Gastrocnemius medialis (tissue), 4 donors: Measurements from ENCODE around the gene PRKN. TPM values are rescaled to one million over a fixed set of nuclear protein-coding genes. Genes with fewer than 3 reads are reported as not detected.

Source experiments
- ATAC-seq, 2 donors: fragments of 150-250 bp; one replicate each; pipeline ENCODE4 v1.9.1; 2016
- DNase-seq, 2 donors: peaks; one replicate each; pipeline ENCODE4 v3.0.0-alpha.2; 2019
- H3K27ac ChIP-seq, 4 donors: fragments of 200-600 bp; sonication (generic); 1 replicate in 1 of 4; 2 replicates in 3 of 4; pipeline ENCODE4 v1.5.1; 2016 to 2018; ENCODE audit warnings: mild to moderate bottlenecking in 2 of 4, moderate library complexity in 1 of 4
- H3K27me3 ChIP-seq, 3 donors: fragments of 200-600 bp; sonication (generic) in 2 of 3; 1 replicate in 1 of 3; 2 replicates in 2 of 3; pipeline versions ENCODE4 v1.5.1 to v1.6.0; 2016 to 2019; ENCODE audit warnings: mild to moderate bottlenecking in 1 of 3, moderate library complexity in 1 of 3
- H3K36me3 ChIP-seq, 2 donors: fragments of 200-600 bp; sonication (generic) in 1 of 2; one replicate each; pipeline ENCODE4 v1.5.1; 2017 to 2018
- H3K4me1 ChIP-seq, 2 donors: fragments of 200-600 bp; sonication (generic) in 1 of 2; one replicate each; pipeline ENCODE4 v1.5.1; 2016 to 2017; ENCODE audit warnings: mild to moderate bottlenecking in 2 of 2
- H3K4me3 ChIP-seq, 4 donors: fragments of 200-600 bp; sonication (generic) in 3 of 4; 1 replicate in 1 of 4; 2 replicates in 3 of 4; pipeline ENCODE4 v1.5.1; 2016 to 2019; ENCODE audit warnings: mild to moderate bottlenecking in 2 of 4
- H3K9me3 ChIP-seq, 3 donors: fragments of 200-600 bp; sonication (generic) in 2 of 3; 1 replicate in 1 of 3; 2 replicates in 2 of 3; pipeline ENCODE4 v1.5.1; 2016 to 2019
- POLR2A ChIP-seq, 2 donors: fragments of 450-650 bp; IDR thresholded peaks; one replicate each; pipeline ENCODE4 v1.6.1; 2017; ENCODE audit warnings: antibody characterized with exemption in 2 of 2, mild to moderate bottlenecking in 2 of 2, moderate library complexity in 2 of 2
- in situ Hi-C, 4 donors: fragments of 200-750 bp; cut with MboI; loops; one replicate each; pipeline versions ENCODE4 v1.15.0 to v1.8.0; 2017; ENCODE audit warnings: low sequenced_read_pairs in 4 of 4
- intact Hi-C: fragments of 100-400 bp; cut with DNase I; formaldehyde crosslinking; loops from one replicate; pipeline ENCODE4 v1.15.1; 2023; ENCODE audit warnings: low total_unique reads
- total RNA-seq, 4 donors: library from RNA; depleted of rRNA; stranded (reverse); fragments of >200 nt; gene quantifications; one replicate each; pipeline versions ENCODE4 v1.1.0 to v1.2.3, GENCODE V29; 2016
- TF ChIP-seq, protein P1 (sequence below), 5 experiments: fragments of 450-650 bp in 3 of 5; fragments of 200-600 bp in 2 of 5; sonication (generic) in 2 of 5; IDR thresholded peaks in 4 of 5; conservative IDR thresholded peaks in 1 of 5; 1 replicate in 4 of 5; 2 replicates in 1 of 5; pipeline ENCODE4 v1.5.1; 2016 to 2019; ENCODE audit warnings: antibody characterized with exemption in 5 of 5, mild to moderate bottlenecking in 3 of 5, moderate library complexity in 3 of 5

The PRKN gene
- total RNA-seq, 4 donors from 2014 or later = 8.4 to 21.6 (median 13.7) TPM

- ATAC-seq (no peak), DNase-seq (no peak)
- Histone ChIP-seq H3K4me1 (no peaks in the 10 kb centered on the region), H3K27me3 (no peaks in the 10 kb centered on the region), H3K36me3 (no peaks in the 10 kb centered on the region), H3K9me3 (no peaks in the 10 kb centered on the region), H3K4me3 (no peak overlapping the region), H3K27ac (no peak overlapping the region)
- no peak for TF ChIP-seq POLR2A (IDR thresholded peaks at IDR 0.05)
- TF ChIP-seq, protein P1, sequence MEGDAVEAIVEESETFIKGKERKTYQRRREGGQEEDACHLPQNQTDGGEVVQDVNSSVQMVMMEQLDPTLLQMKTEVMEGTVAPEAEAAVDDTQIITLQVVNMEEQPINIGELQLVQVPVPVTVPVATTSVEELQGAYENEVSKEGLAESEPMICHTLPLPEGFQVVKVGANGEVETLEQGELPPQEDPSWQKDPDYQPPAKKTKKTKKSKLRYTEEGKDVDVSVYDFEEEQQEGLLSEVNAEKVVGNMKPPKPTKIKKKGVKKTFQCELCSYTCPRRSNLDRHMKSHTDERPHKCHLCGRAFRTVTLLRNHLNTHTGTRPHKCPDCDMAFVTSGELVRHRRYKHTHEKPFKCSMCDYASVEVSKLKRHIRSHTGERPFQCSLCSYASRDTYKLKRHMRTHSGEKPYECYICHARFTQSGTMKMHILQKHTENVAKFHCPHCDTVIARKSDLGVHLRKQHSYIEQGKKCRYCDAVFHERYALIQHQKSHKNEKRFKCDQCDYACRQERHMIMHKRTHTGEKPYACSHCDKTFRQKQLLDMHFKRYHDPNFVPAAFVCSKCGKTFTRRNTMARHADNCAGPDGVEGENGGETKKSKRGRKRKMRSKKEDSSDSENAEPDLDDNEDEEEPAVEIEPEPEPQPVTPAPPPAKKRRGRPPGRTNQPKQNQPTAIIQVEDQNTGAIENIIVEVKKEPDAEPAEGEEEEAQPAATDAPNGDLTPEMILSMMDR (IDR thresholded peaks at IDR 0.05 in 4 of 5, conservative IDR thresholded peaks at IDR 0.05 in 1 of 5) = no peak
- in situ Hi-C loops (no loop called here), intact Hi-C loops (no loop called here)
Measured at GRCh38 chr6:161300823-161301222, 1426.7 kb downstream of the PRKN start.

DNA sequence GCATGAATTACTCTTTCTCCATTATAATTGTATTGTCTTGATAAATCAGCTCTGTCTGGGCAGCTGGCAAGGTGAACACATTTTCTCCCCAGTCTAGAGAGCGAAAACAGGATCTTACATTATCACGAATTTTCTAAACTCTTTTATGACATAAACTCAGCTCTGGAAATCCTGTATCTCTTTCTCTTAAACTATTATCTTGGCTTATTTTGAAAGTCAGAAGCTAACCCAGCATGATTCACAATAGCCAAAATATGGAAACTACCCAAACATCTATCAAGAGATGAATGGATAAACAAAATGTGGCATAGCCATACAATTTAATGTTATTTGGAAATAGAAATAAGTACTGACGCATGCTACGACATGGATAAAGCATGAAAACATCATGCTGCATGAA is 1427.8 kb downstream of the PRKN start:
- Histone ChIP-seq H3K27me3 (no peaks in the 10 kb centered on the region), H3K36me3 (no peaks in the 10 kb centered on the region), H3K4me1 (no peaks in the 10 kb centered on the region), H3K4me3 (no peak overlapping the region), H3K9me3 (no peaks in the 10 kb centered on the region), H3K27ac (no peak overlapping the region)
- ATAC-seq (no peak), DNase-seq (no peak)
- intact Hi-C loops = no loop called here
- in situ Hi-C loops = no loop called here
- TF ChIP-seq, protein P1 (IDR thresholded peaks at IDR 0.05 in 4 of 5, conservative IDR thresholded peaks at IDR 0.05 in 1 of 5) = no peak
- TF ChIP-seq POLR2A (IDR thresholded peaks at IDR 0.05) = no peak

Other genes with a start within 250 kb of the PRKN start
- gene PACRG, start 208 bp upstream of the PRKN start, total RNA-seq = 1 to 10 TPM in 1 of 4 donors, under 1 TPM in 3; 0.29 to 1.6 (median 0.61) TPM